Measurements from ENCODE around the gene MYG1. TPM values are rescaled to one million over a fixed set of nuclear protein-coding genes. Genes with fewer than 3 reads are reported as not detected.

The MYG1 gene
- total and polyA plus RNA-seq, 8 donors: 25.4 to 76.9 (median 32.0) TPM

DNA sequence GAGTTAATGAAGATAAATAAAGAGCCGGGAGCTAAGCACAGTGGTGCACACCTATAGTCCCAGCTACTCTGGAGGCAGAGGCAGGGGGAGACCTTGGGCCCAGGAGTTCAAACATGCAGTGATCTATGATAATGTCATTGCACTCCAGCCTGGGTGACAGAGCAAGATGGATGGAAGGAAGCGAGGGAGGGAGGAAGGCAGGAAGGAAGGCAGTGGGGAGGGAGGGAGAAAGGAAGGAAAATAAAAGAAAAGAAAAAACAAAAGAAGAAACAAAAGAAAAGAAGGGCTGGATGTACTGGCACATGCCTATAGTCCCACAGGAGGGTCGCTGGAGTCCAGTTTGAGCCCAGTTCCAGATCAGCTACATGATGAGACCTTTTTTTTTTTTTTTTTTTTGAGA is 55.6 kb downstream of the MYG1 start:
- DNase-seq (peak in 1 of 6 donors; percentile 9), FAIRE-seq (no peak), ATAC-seq (no peak)
- H3K27ac ChIP-seq: no peak overlapping the region
- TF ChIP-seq, protein P1, sequence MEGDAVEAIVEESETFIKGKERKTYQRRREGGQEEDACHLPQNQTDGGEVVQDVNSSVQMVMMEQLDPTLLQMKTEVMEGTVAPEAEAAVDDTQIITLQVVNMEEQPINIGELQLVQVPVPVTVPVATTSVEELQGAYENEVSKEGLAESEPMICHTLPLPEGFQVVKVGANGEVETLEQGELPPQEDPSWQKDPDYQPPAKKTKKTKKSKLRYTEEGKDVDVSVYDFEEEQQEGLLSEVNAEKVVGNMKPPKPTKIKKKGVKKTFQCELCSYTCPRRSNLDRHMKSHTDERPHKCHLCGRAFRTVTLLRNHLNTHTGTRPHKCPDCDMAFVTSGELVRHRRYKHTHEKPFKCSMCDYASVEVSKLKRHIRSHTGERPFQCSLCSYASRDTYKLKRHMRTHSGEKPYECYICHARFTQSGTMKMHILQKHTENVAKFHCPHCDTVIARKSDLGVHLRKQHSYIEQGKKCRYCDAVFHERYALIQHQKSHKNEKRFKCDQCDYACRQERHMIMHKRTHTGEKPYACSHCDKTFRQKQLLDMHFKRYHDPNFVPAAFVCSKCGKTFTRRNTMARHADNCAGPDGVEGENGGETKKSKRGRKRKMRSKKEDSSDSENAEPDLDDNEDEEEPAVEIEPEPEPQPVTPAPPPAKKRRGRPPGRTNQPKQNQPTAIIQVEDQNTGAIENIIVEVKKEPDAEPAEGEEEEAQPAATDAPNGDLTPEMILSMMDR (IDR thresholded peaks at IDR 0.05): no peak
- intact Hi-C loops (cut with DNase I): no loop called here
- 40 to 42% methylated on average over 3 of the region's 3 CpGs for WGBS, 2 donors
- H3K9me3 ChIP-seq: no peaks in the 10 kb centered on the region
- H3K4me1 ChIP-seq: no peaks in the 10 kb centered on the region
- no peaks in the 10 kb centered on the region for H3K27me3 ChIP-seq
- H3K36me3 ChIP-seq: no peaks in the 10 kb centered on the region
- H3K4me3 ChIP-seq: no peak overlapping the region

Other genes starting within 250 kb of the MYG1 start
- 10 to 100 TPM; 22.7 to 52.6 (median 28.2) TPM for gene TNS2, start 249.6 kb upstream of the MYG1 start, total RNA-seq
- 100 to 1,000 TPM; 135 to 183 TPM for gene TNS2, start 249.6 kb upstream of the MYG1 start, polyA plus RNA-seq
- 10 to 100 TPM; 37.1 to 47.2 (median 40.1) TPM for gene SPRYD3, start 220.3 kb upstream of the MYG1 start, total RNA-seq
- gene SPRYD3, start 220.3 kb upstream of the MYG1 start, polyA plus RNA-seq: 10 to 100 TPM; 25.7 to 36.1 TPM
- gene IGFBP6, start 202.0 kb upstream of the MYG1 start, total RNA-seq: 10 to 100 TPM in 3 of 6 donors, 1 to 10 TPM in 3; 2.2 to 21.8 (median 9.2) TPM
- 10 to 100 TPM; 24.5 to 32.8 TPM for gene IGFBP6, start 202.0 kb upstream of the MYG1 start, polyA plus RNA-seq
- under 1 TPM in 2 of 6 donors, not detected in 4; 0.09 to 0.18 TPM for gene SOAT2, start 196.2 kb upstream of the MYG1 start, total RNA-seq
- gene SOAT2, start 196.2 kb upstream of the MYG1 start, polyA plus RNA-seq: under 1 TPM; 0.15 to 0.54 TPM
- gene ZNF740, start 119.0 kb upstream of the MYG1 start, total RNA-seq: 10 to 100 TPM; 13.3 to 33.1 (median 19.8) TPM
- gene ZNF740, start 119.0 kb upstream of the MYG1 start, polyA plus RNA-seq: 1 to 10 TPM; 5.2 to 7.6 TPM
- 10 to 100 TPM; 10.1 to 28.4 (median 16.1) TPM for gene CSAD, start 118.8 kb upstream of the MYG1 start, total RNA-seq
- gene CSAD, start 118.8 kb upstream of the MYG1 start, polyA plus RNA-seq: 10 to 100 TPM; 78.5 to 83.2 TPM
- 1 to 10 TPM; 1.1 to 1.7 (median 1.4) TPM for gene ITGB7, start 92.4 kb upstream of the MYG1 start, total RNA-seq
- gene ITGB7, start 92.4 kb upstream of the MYG1 start, polyA plus RNA-seq: 1 to 10 TPM; 1.6 to 1.8 TPM
- gene RARG, start 67.5 kb upstream of the MYG1 start, total RNA-seq: 10 to 100 TPM in 2 of 6 donors, 1 to 10 TPM in 4; 4.4 to 18.7 (median 7.4) TPM
- 10 to 100 TPM; 10.3 to 11.7 TPM for gene RARG, start 67.5 kb upstream of the MYG1 start, polyA plus RNA-seq
- under 1 TPM; 0.09 to 0.81 (median 0.50) TPM for gene ESPL1, start 31.4 kb upstream of the MYG1 start, total RNA-seq
- under 1 TPM; 0.09 to 0.27 TPM for gene ESPL1, start 31.4 kb upstream of the MYG1 start, polyA plus RNA-seq
- 100 to 1,000 TPM; 203 to 247 (median 231) TPM for gene PFDN5, start 4.2 kb upstream of the MYG1 start, total RNA-seq
- 100 to 1,000 TPM; 874 to 875 TPM for gene PFDN5, start 4.2 kb upstream of the MYG1 start, polyA plus RNA-seq
- 10 to 100 TPM; 18.6 to 37.0 (median 22.6) TPM for gene AAAS, start 21.9 kb downstream of the MYG1 start, total RNA-seq
- 10 to 100 TPM; 51.7 to 61.1 TPM for gene AAAS, start 21.9 kb downstream of the MYG1 start, polyA plus RNA-seq
- not detected for gene SP7, start 36.7 kb downstream of the MYG1 start, total RNA-seq
- gene SP7, start 36.7 kb downstream of the MYG1 start, polyA plus RNA-seq: not detected
- gene SP1, start 80.5 kb downstream of the MYG1 start, total RNA-seq: 10 to 100 TPM; 25.1 to 48.4 (median 32.5) TPM
- gene SP1, start 80.5 kb downstream of the MYG1 start, polyA plus RNA-seq: 10 to 100 TPM in 1 of 2 donors, 1 to 10 TPM in 1; 8.4 to 10.8 TPM
- 1 to 10 TPM; 1.7 to 8.1 (median 3.0) TPM for gene AMHR2, start 124.2 kb downstream of the MYG1 start, total RNA-seq
- gene AMHR2, start 124.2 kb downstream of the MYG1 start, polyA plus RNA-seq: 1 to 10 TPM; 2.5 to 2.9 TPM
- 10 to 100 TPM; 41.3 to 77.8 (median 62.3) TPM for gene PRR13, start 142.0 kb downstream of the MYG1 start, total RNA-seq
- 100 to 1,000 TPM in 1 of 2 donors, 10 to 100 TPM in 1; 81.1 to 106 TPM for gene PRR13, start 142.0 kb downstream of the MYG1 start, polyA plus RNA-seq
- gene PCBP2, start 152.4 kb downstream of the MYG1 start, total RNA-seq: 100 to 1,000 TPM; 451 to 608 (median 475) TPM
- gene PCBP2, start 152.4 kb downstream of the MYG1 start, polyA plus RNA-seq: 100 to 1,000 TPM; 266 to 403 TPM
- gene MAP3K12, start 199.8 kb downstream of the MYG1 start, total RNA-seq: 1 to 10 TPM; 2.3 to 9.9 (median 4.1) TPM
- gene MAP3K12, start 199.8 kb downstream of the MYG1 start, polyA plus RNA-seq: 10 to 100 TPM; 20.3 to 24.9 TPM
- 10 to 100 TPM; 11.7 to 22.5 (median 15.4) TPM for gene TARBP2, start 201.6 kb downstream of the MYG1 start, total RNA-seq
- gene TARBP2, start 201.6 kb downstream of the MYG1 start, polyA plus RNA-seq: 10 to 100 TPM; 43.0 to 50.1 TPM
- gene NPFF, start 207.8 kb downstream of the MYG1 start, total RNA-seq: not detected
- under 1 TPM in 1 of 2 donors, not detected in 1; 0.99 TPM for gene NPFF, start 207.8 kb downstream of the MYG1 start, polyA plus RNA-seq